Heart right ventricle (tissue), 16 donors: Measurements from ENCODE around the gene INSYN1. TPM values are rescaled to one million over a fixed set of nuclear protein-coding genes. Genes with fewer than 3 reads are reported as not detected.

Source experiments
- ATAC-seq, 8 donors: fragments of 200-7000 bp; cut with Tn5 transposase; one replicate each; pipeline ENCODE4 v1.9.1; 2020; ENCODE audit warnings: mild to moderate bottlenecking in 8 of 8, moderate library complexity in 8 of 8, moderate number of reproducible peaks in 1 of 8
- DNase-seq, 2 donors: peaks; one replicate each; pipeline ENCODE4 v3.0.0-alpha.2; 2020
- H3K27ac ChIP-seq, 10 donors: fragments of 200-600 bp; sonication (generic) in 2 of 10; one replicate each; pipeline versions ENCODE4 v1.5.0 to v1.8.0; 2020 to 2022; ENCODE audit warnings: mild to moderate bottlenecking in 3 of 10
- H3K27me3 ChIP-seq, 7 donors: fragments of 200-600 bp; one replicate each; pipeline ENCODE4 v1.8.0; 2021 to 2022; ENCODE audit warnings: mild to moderate bottlenecking in 2 of 7
- H3K36me3 ChIP-seq, 9 donors: fragments of 200-600 bp; sonication (generic) in 1 of 9; one replicate each; pipeline versions ENCODE4 v1.5.0 to v1.8.0; 2020 to 2022; ENCODE audit warnings: mild to moderate bottlenecking in 2 of 9
- H3K4me1 ChIP-seq, 9 donors: fragments of 200-600 bp; sonication (generic) in 1 of 9; one replicate each; pipeline versions ENCODE4 v1.5.0 to v1.8.0; 2020 to 2022; ENCODE audit warnings: mild to moderate bottlenecking in 4 of 9
- H3K4me3 ChIP-seq, 10 donors: fragments of 200-600 bp; sonication (generic) in 2 of 10; one replicate each; pipeline versions ENCODE4 v1.5.0 to v1.8.0; 2020 to 2022; ENCODE audit warnings: mild to moderate bottlenecking in 7 of 10, moderate library complexity in 2 of 10
- H3K9me3 ChIP-seq, 11 donors: fragments of 200-600 bp in 10 of 11; sonication (generic) in 2 of 11; one replicate each; pipeline versions ENCODE4 v1.5.0 to v1.8.0; 2013 to 2022; ENCODE audit warnings: mild to moderate bottlenecking in 2 of 11, control low read depth in 1 of 11, moderate library complexity in 1 of 11
- CTCF ChIP-seq, 9 donors: fragments of 200-600 bp; sonication (generic) in 2 of 9; IDR thresholded peaks; one replicate each; pipeline versions ENCODE4 v1.5.0 to v1.8.0; 2021 to 2022; ENCODE audit warnings: antibody characterized with exemption in 9 of 9, mild to moderate bottlenecking in 5 of 9, moderate library complexity in 1 of 9
- WGBS, 2 donors: extraction: QIAGEN DNeasy Blood & Tissue Kit; methylation state at CpG; one replicate each; pipeline ENCODE4 v1.1.7; 2013; ENCODE audit warnings: inconsistent platforms in 1 of 2; 5-methylcytosine and 5-hydroxymethylcytosine counted together
- intact Hi-C, 10 donors: fragments of 100-400 bp; cut with DNase I; formaldehyde crosslinking; loops; one replicate each; pipeline versions ENCODE4 v1.11.1 to v1.14.2; 2022
- polyA plus RNA-seq, 2 donors: library from polyadenylated mRNA; stranded (reverse); fragments of 200-250 nt; gene quantifications; one replicate each; pipeline ENCODE4 v1.2.3, GENCODE V29; 2013
- total RNA-seq, 10 donors: library from RNA; stranded (reverse); fragmentation: NEBNext Ultra II Directional in 3 of 10; extraction: Animal tissue kit (Norgen Biotek cat#: 25700) in 3 of 10; gene quantifications; one replicate each; pipeline versions ENCODE4 v1.2.1 to v1.2.4, GENCODE V29; 2021 to 2023
- donor health status: Arrhythmogenic right ventricular cardiomyopathy.
- donor health status: ischemic (EF 13 %, LVEDD 7.1; RV severe dilation, severe dysfunction).
- donor health status: healthy with polysubstance abuse.
- donor health status: DM: no; HTN: yes; CAD: no.
- donor health status: DM: no; HTN: no; CAD: no.
- donor health status: ischemic (EF 25% LVEDD 6.9; RV normal size, moderate dysfunction).
- donor health status: ischemic (EF 25% LVEDD 5.7; RV mildly dilated, moderate dysfunction).
- donor health status: healthy.
- donor health status: DM: yes; HTN: yes; CAD: no.
- donor health status: Ischemic cardiomyopathy.
- donor health status: ischemic (EF 35%, LVEDD 5.7; RV mildly dilated, moderate dysfunction).
- donor health status: nonischemic (EF 11% LVEDD 7.7; RV severe dilation, severe dysfunction).
- donor health status: DM: yes; HTN: yes; CAD: no.
- donor health status: PGD.
- donor health status: ischemic (EF 29% LVEDD 5.4; RV normal size, mild dysfunction).
- donor health status: nonischemic (EF 23%, LVEDD 6.1; RV moderate dilation, normal function).

INSYN1 gene
- total and polyA plus RNA-seq, 12 donors, result 56.4 to 221 (median 92.5) TPM

DNA sequence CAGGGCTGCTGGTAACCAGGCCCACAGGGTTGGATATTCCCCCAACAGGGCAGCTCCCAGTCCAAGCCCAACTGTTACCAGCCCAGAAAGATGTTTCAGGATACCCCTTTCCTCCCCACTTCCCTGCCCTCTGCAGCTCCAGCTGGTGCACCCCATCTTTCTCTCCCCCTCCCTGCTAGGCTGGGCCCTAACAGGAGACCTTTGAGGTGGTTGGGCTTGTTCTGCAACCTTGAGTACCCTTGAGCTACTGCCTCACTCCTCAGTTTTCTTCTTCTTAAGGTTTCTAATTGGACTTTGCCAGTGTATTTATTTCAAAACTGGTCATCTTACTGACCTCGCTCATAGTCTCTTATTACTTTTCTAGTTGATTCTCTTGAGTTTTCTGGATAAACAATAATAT lies 16.9 kb upstream of the INSYN1 start:
- no peak overlapping the region for H3K4me3 ChIP-seq
- H3K9me3 ChIP-seq, result no peaks in the 10 kb centered on the region
- TF ChIP-seq CTCF (IDR thresholded peaks at IDR 0.05), result no peak
- 82 to 83% methylated on average over 1 of the region's 1 CpG for WGBS, 2 donors
- H3K27me3 ChIP-seq, result no peaks in the 10 kb centered on the region
- peaks cover 0 to 16% (median 2%) of the 10 kb centered on the region in 9 donors for H3K4me1 ChIP-seq
- H3K27ac ChIP-seq, result no peak overlapping the region
- intact Hi-C loops, result no loop called here
- no peaks in the 10 kb centered on the region for H3K36me3 ChIP-seq
- DNase-seq (no peak), ATAC-seq (no peak)

- TF ChIP-seq CTCF (IDR thresholded peaks at IDR 0.05), result no peak
- Histone ChIP-seq H3K4me1 (peaks cover 0 to 16% (median 11%) of the 10 kb centered on the region in 9 donors), H3K27ac (no peak overlapping the region), H3K36me3 (no peaks in the 10 kb centered on the region), H3K4me3 (no peak overlapping the region), H3K27me3 (no peaks in the 10 kb centered on the region), H3K9me3 (no peaks in the 10 kb centered on the region)
- ATAC-seq (no peak), DNase-seq (no peak)
- intact Hi-C loops, result no loop called here
- 53 to 64% methylated on average over 9 of the region's 9 CpGs for WGBS, 2 donors
These were observed 14.8 kb upstream of the INSYN1 start for GRCh38 chr15:73767806-73768501.

DNA sequence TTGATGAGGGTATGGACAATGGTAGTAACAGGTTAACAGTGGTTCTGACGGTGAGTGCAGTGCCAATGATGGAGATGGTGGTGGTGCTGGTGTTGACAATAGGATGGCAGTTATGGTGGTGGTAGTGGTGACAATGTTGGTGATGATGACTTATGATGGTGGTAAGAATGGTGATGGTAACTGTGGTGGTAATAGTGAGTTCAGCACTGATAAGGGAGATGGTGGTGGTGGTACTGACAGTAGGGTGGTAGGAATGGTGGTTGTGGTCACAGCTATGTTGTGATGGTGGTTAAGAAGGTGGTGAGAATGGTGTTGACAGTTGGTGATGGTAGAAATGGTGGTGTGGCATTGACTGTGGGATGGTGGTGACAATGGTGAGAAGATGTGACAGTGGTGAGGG lies 13.4 kb upstream of the INSYN1 start:
- H3K9me3 ChIP-seq, result no peaks in the 10 kb centered on the region
- DNase-seq, result no peak
- peaks cover 0 to 16% (median 11%) of the 10 kb centered on the region in 9 donors for H3K4me1 ChIP-seq
- peaks cover 0 to 3% (median 0%) of the 10 kb centered on the region in 7 donors for H3K27me3 ChIP-seq
- intact Hi-C loops, result no loop called here
- 89 to 97% methylated on average over 1 of the region's 1 CpG for WGBS, 2 donors
- ATAC-seq, result no peak
- no peak for TF ChIP-seq CTCF (IDR thresholded peaks at IDR 0.05)
- no peak overlapping the region for H3K4me3 ChIP-seq
- H3K27ac ChIP-seq, result no peak overlapping the region
- no peaks in the 10 kb centered on the region for H3K36me3 ChIP-seq

DNA sequence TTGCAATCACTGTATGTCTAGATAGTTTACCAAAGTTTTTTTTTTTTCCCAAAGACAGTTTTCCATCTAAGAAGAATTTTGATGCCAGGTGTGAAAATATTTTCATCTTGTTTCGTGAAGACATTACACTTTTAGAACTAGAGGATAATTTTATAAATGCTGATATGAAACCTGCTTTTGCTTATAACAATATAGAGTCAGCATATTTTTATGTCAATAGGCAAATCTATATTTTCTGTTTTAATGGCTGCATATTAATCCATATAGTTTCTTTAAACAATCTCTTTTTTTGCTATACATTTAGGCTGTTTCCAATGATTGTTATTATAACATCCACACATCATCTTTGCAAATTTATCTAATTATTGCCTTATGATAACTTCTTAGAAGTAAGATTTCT lies 12.6 kb upstream of the INSYN1 start:
- no peak for ATAC-seq
- 90 to 96% methylated on average over 1 of the region's 1 CpG for WGBS, 2 donors
- peaks cover 0 to 3% (median 0%) of the 10 kb centered on the region in 7 donors for H3K27me3 ChIP-seq

More for the DNA sequence above, 12.6 kb upstream of the INSYN1 start:
- peaks cover 0 to 16% (median 11%) of the 10 kb centered on the region in 9 donors for H3K4me1 ChIP-seq
- no peak for TF ChIP-seq CTCF (IDR thresholded peaks at IDR 0.05)
- intact Hi-C loops, result no loop called here
- H3K4me3 ChIP-seq, result no peak overlapping the region
- no peaks in the 10 kb centered on the region for H3K36me3 ChIP-seq
- no peak for DNase-seq
- H3K27ac ChIP-seq, result no peak overlapping the region
- H3K9me3 ChIP-seq, result no peaks in the 10 kb centered on the region
